Gastroesophageal sphincter (tissue), 4 donors: ENCODE measurements around the gene PCDHGA10. TPM values are rescaled to one million over a fixed set of nuclear protein-coding genes. Genes with fewer than 3 reads are reported as not detected.

ENCODE experiments used
- ATAC-seq: fragments of 150-250 bp; one replicate; pipeline ENCODE4 v1.9.1; 2016; ENCODE audit warnings: mild to moderate bottlenecking, moderate library complexity
- H3K27ac ChIP-seq, 4 donors: fragments of 200-600 bp; sonication (generic) in 3 of 4; 1 replicate in 3 of 4; 2 replicates in 1 of 4; pipeline ENCODE4 v1.5.1; 2016 to 2019
- H3K27me3 ChIP-seq: fragments of 200-600 bp; sonication (generic); one replicate; pipeline ENCODE4 v1.5.1; 2019
- H3K36me3 ChIP-seq, 2 donors: fragments of 200-600 bp; sonication (generic); one replicate each; pipeline ENCODE4 v1.5.1; 2019; ENCODE audit warnings: control low read depth in 1 of 2
- H3K4me1 ChIP-seq, 3 donors: fragments of 200-600 bp; sonication (generic); 1 replicate in 2 of 3; 2 replicates in 1 of 3; pipeline ENCODE4 v1.5.1; 2016 to 2019; ENCODE audit warnings: control low read depth in 2 of 3
- H3K4me3 ChIP-seq, 2 donors: fragments of 200-600 bp; sonication (generic); one replicate each; pipeline ENCODE4 v1.5.1; 2019; ENCODE audit warnings: mild to moderate bottlenecking in 1 of 2, moderate library complexity in 1 of 2
- H3K9me3 ChIP-seq, 3 donors: fragments of 200-600 bp; sonication (generic); one replicate each; pipeline ENCODE4 v1.5.1; 2017 to 2019; ENCODE audit warnings: control low read depth in 2 of 3
- CTCF ChIP-seq, 4 experiments: fragments of 200-600 bp in 2 of 4; fragments of 450-650 bp in 2 of 4; sonication (generic) in 1 of 4; IDR thresholded peaks; one replicate each; pipeline ENCODE4 v1.5.1; 2017 to 2019; ENCODE audit warnings: antibody characterized with exemption in 4 of 4, mild to moderate bottlenecking in 2 of 4, moderate library complexity in 2 of 4
- EP300 ChIP-seq: sonication (generic); formaldehyde crosslinking; IDR thresholded peaks from one replicate; pipeline ENCODE4 v1.6.1; 2017; ENCODE audit warnings: antibody characterized with exemption, mild to moderate bottlenecking
- POLR2A ChIP-seq, 2 donors: fragments of 450-650 bp; IDR thresholded peaks; one replicate each; pipeline ENCODE4 v1.6.1; 2017; ENCODE audit warnings: antibody characterized with exemption in 2 of 2, mild to moderate bottlenecking in 2 of 2, moderate library complexity in 1 of 2
- POLR2AphosphoS5 ChIP-seq: sonication (generic); formaldehyde crosslinking; IDR thresholded peaks from one replicate; pipeline ENCODE4 v1.6.1; 2017; ENCODE audit warnings: antibody characterized with exemption
- WGBS, 2 donors: methylation state at CpG; one replicate each; pipeline ENCODE4 v1.1.5; 2018; ENCODE audit warnings: low coverage in 1 of 2; 5-methylcytosine and 5-hydroxymethylcytosine counted together
- total RNA-seq, 4 donors: library from RNA; depleted of rRNA; stranded (reverse); fragments of >200 nt; gene quantifications; one replicate each; pipeline ENCODE4 v1.1.0, GENCODE V29; 2016

The PCDHGA10 gene
- total RNA-seq, 4 donors from 2014 or later, result 2.9 to 8.2 (median 4.7) TPM

- Histone ChIP-seq H3K36me3 (peaks cover 0 to 19% of the 10 kb centered on the region in 2 donors), H3K9me3 (peaks cover 0 to 92% (median 2%) of the 10 kb centered on the region in 3 donors), H3K4me1 (no peaks in the 10 kb centered on the region), H3K27me3 (no peaks in the 10 kb centered on the region), H3K27ac (no peak overlapping the region), H3K4me3 (no peak overlapping the region)
- ATAC-seq, result no peak
- WGBS, 2 donors, result 63 to 75% methylated on average over 7 of the region's 10 CpGs
- TF ChIP-seq POLR2AphosphoS5 (no peak), EP300 (no peak), POLR2A (IDR thresholded peaks at IDR 0.05) (no peak), CTCF (IDR thresholded peaks at IDR 0.05) (no peak)
Measured at GRCh38 chr5:141439411-141440141, 26.8 kb downstream of the PCDHGA10 start.

- H3K9me3 ChIP-seq, result peaks cover 0 to 92% (median 2%) of the 10 kb centered on the region in 3 donors
- H3K4me1 ChIP-seq, result no peaks in the 10 kb centered on the region
- TF ChIP-seq POLR2AphosphoS5 (no peak), CTCF (IDR thresholded peaks at IDR 0.05) (no peak)
- 94 to 95% methylated on average over 8 to 9 of the region's 9 CpGs for WGBS, 2 donors
- H3K27ac ChIP-seq, result no peak overlapping the region
- no peak for ATAC-seq
- peaks cover 0 to 19% of the 10 kb centered on the region in 2 donors for H3K36me3 ChIP-seq
- H3K4me3 ChIP-seq, result no peak overlapping the region
- H3K27me3 ChIP-seq, result no peaks in the 10 kb centered on the region
Measured at GRCh38 chr5:141440341-141440740, 27.6 kb downstream of the PCDHGA10 start.

GRCh38 chr5:141441571-141442170 is 28.9 kb downstream of the PCDHGA10 start:
- ATAC-seq, result no peak
- TF ChIP-seq CTCF (IDR thresholded peaks at IDR 0.05), result no peak
- no peak for TF ChIP-seq EP300
- no peak for TF ChIP-seq POLR2AphosphoS5
- TF ChIP-seq POLR2A (IDR thresholded peaks at IDR 0.05), result no peak
- Histone ChIP-seq H3K4me3 (no peak overlapping the region), H3K9me3 (peaks cover 0 to 90% (median 0%) of the 10 kb centered on the region in 3 donors), H3K4me1 (no peaks in the 10 kb centered on the region), H3K27me3 (no peaks in the 10 kb centered on the region), H3K36me3 (peaks cover 0 to 19% of the 10 kb centered on the region in 2 donors), H3K27ac (no peak overlapping the region)
- 43 to 47% methylated on average over 9 to 19 of the region's 50 CpGs for WGBS, 2 donors

GRCh38 chr5:141465351-141465750 is 52.6 kb downstream of the PCDHGA10 start:
- Histone ChIP-seq H3K27me3 (no peaks in the 10 kb centered on the region), H3K36me3 (peaks cover 0 to 7% of the 10 kb centered on the region in 2 donors), H3K4me1 (no peaks in the 10 kb centered on the region), H3K9me3 (no peaks in the 10 kb centered on the region), H3K27ac (no peak overlapping the region), H3K4me3 (no peak overlapping the region)
- 91 to 100% methylated on average over 3 of the region's 3 CpGs for WGBS, 2 donors
- ATAC-seq, result no peak
- TF ChIP-seq EP300 (no peak), POLR2A (IDR thresholded peaks at IDR 0.05) (no peak), CTCF (IDR thresholded peaks at IDR 0.05) (no peak), POLR2AphosphoS5 (no peak)

Other genes with a start within 250 kb of the PCDHGA10 start
- gene PCDHB7, start 240.3 kb upstream of the PCDHGA10 start, total RNA-seq, result 1 to 10 TPM; 1.7 to 3.0 (median 2.4) TPM
- 1 to 10 TPM in 3 of 4 donors, under 1 TPM in 1; 0.27 to 1.5 (median 1.2) TPM for gene PCDHB8, start 235.2 kb upstream of the PCDHGA10 start, total RNA-seq
- 1 to 10 TPM; 4.4 to 5.2 (median 4.8) TPM for gene PCDHB16, start 230.6 kb upstream of the PCDHGA10 start, total RNA-seq
- 10 to 100 TPM in 1 of 4 donors, 1 to 10 TPM in 3; 1.9 to 10.9 (median 3.0) TPM for gene PCDHB9, start 225.8 kb upstream of the PCDHGA10 start, total RNA-seq
- 1 to 10 TPM; 3.0 to 6.4 (median 4.1) TPM for gene PCDHB10, start 220.6 kb upstream of the PCDHGA10 start, total RNA-seq
- gene PCDHB11, start 213.4 kb upstream of the PCDHGA10 start, total RNA-seq, result 1 to 10 TPM in 3 of 4 donors, under 1 TPM in 1; 0.99 to 5.4 (median 3.0) TPM
- gene PCDHB12, start 204.3 kb upstream of the PCDHGA10 start, total RNA-seq, result 1 to 10 TPM in 3 of 4 donors, under 1 TPM in 1; 0.67 to 5.1 (median 3.4) TPM
- 10 to 100 TPM in 1 of 4 donors, 1 to 10 TPM in 3; 2.7 to 11.7 (median 6.1) TPM for gene PCDHB13, start 199.1 kb upstream of the PCDHGA10 start, total RNA-seq
- 10 to 100 TPM in 1 of 4 donors, 1 to 10 TPM in 3; 5.4 to 12.8 (median 7.8) TPM for gene PCDHB14, start 189.6 kb upstream of the PCDHGA10 start, total RNA-seq
- gene PCDHB15, start 167.6 kb upstream of the PCDHGA10 start, total RNA-seq, result 1 to 10 TPM; 3.2 to 6.6 (median 4.1) TPM
- gene SLC25A2, start 108.9 kb upstream of the PCDHGA10 start, total RNA-seq, result 1 to 10 TPM in 2 of 4 donors, not detected in 2; 1.2 to 3.1 TPM
- gene TAF7, start 92.2 kb upstream of the PCDHGA10 start, total RNA-seq, result 10 to 100 TPM; 58.7 to 75.9 (median 61.4) TPM
- 1 to 10 TPM in 2 of 4 donors, under 1 TPM in 2; 0.67 to 1.3 (median 1.1) TPM for gene PCDHGA1, start 82.5 kb upstream of the PCDHGA10 start, total RNA-seq
- gene PCDHGA2, start 74.2 kb upstream of the PCDHGA10 start, total RNA-seq, result 1 to 10 TPM; 3.2 to 5.6 (median 4.4) TPM
- 1 to 10 TPM; 1.3 to 5.7 (median 2.8) TPM for gene PCDHGA3, start 69.2 kb upstream of the PCDHGA10 start, total RNA-seq
- gene PCDHGB1, start 62.9 kb upstream of the PCDHGA10 start, total RNA-seq, result 1 to 10 TPM; 2.0 to 9.5 (median 4.2) TPM
- gene PCDHGA4, start 58.0 kb upstream of the PCDHGA10 start, total RNA-seq, result 10 to 100 TPM in 1 of 4 donors, 1 to 10 TPM in 3; 2.4 to 12.0 (median 6.3) TPM
- 10 to 100 TPM in 1 of 4 donors, 1 to 10 TPM in 3; 2.7 to 15.6 (median 4.1) TPM for gene PCDHGB2, start 53.0 kb upstream of the PCDHGA10 start, total RNA-seq
- gene PCDHGA5, start 48.8 kb upstream of the PCDHGA10 start, total RNA-seq, result 10 to 100 TPM in 1 of 4 donors, 1 to 10 TPM in 3; 2.6 to 12.5 (median 4.8) TPM
- 1 to 10 TPM; 1.5 to 10.0 (median 4.7) TPM for gene PCDHGB3, start 42.7 kb upstream of the PCDHGA10 start, total RNA-seq
- gene PCDHGA6, start 39.1 kb upstream of the PCDHGA10 start, total RNA-seq, result 10 to 100 TPM in 1 of 4 donors, 1 to 10 TPM in 3; 2.0 to 11.1 (median 5.7) TPM
- gene PCDHGA7, start 30.2 kb upstream of the PCDHGA10 start, total RNA-seq, result 10 to 100 TPM in 1 of 4 donors, 1 to 10 TPM in 3; 2.7 to 14.3 (median 7.6) TPM
- 10 to 100 TPM in 1 of 4 donors, 1 to 10 TPM in 3; 3.1 to 14.8 (median 6.0) TPM for gene PCDHGB4, start 25.3 kb upstream of the PCDHGA10 start, total RNA-seq
- 1 to 10 TPM; 3.0 to 6.8 (median 3.6) TPM for gene PCDHGA8, start 20.4 kb upstream of the PCDHGA10 start, total RNA-seq
- gene PCDHGB5, start 15.0 kb upstream of the PCDHGA10 start, total RNA-seq, result 10 to 100 TPM in 2 of 4 donors, 1 to 10 TPM in 2; 4.0 to 12.9 (median 9.8) TPM
- gene PCDHGA9, start 10.2 kb upstream of the PCDHGA10 start, total RNA-seq, result 1 to 10 TPM; 3.3 to 8.6 (median 5.9) TPM
- gene PCDHGB6, start 5.0 kb upstream of the PCDHGA10 start, total RNA-seq, result 10 to 100 TPM in 1 of 4 donors, 1 to 10 TPM in 3; 5.7 to 11.7 (median 6.5) TPM
- 10 to 100 TPM; 12.3 to 19.3 (median 15.3) TPM for gene PCDHGB7, start 4.7 kb downstream of the PCDHGA10 start, total RNA-seq
- gene PCDHGA11, start 8.1 kb downstream of the PCDHGA10 start, total RNA-seq, result 10 to 100 TPM in 1 of 4 donors, 1 to 10 TPM in 3; 1.9 to 12.3 (median 3.9) TPM
- 10 to 100 TPM in 1 of 4 donors, 1 to 10 TPM in 3; 5.3 to 15.4 (median 9.8) TPM for gene PCDHGA12, start 17.5 kb downstream of the PCDHGA10 start, total RNA-seq
- gene PCDHGC3, start 63.0 kb downstream of the PCDHGA10 start, total RNA-seq, result 10 to 100 TPM; 52.6 to 95.6 (median 63.2) TPM
- gene PCDHGC4, start 72.0 kb downstream of the PCDHGA10 start, total RNA-seq, result 10 to 100 TPM in 1 of 4 donors, 1 to 10 TPM in 2, under 1 TPM in 1; 0.10 to 12.9 (median 2.4) TPM
- gene PCDHGC5, start 76.1 kb downstream of the PCDHGA10 start, total RNA-seq, result 1 to 10 TPM in 3 of 4 donors, under 1 TPM in 1; 0.07 to 5.1 (median 1.8) TPM
- gene DIAPH1, start 206.0 kb downstream of the PCDHGA10 start, total RNA-seq, result 10 to 100 TPM; 35.2 to 62.3 (median 53.4) TPM
- gene HDAC3, start 223.9 kb downstream of the PCDHGA10 start, total RNA-seq, result 10 to 100 TPM; 35.4 to 77.8 (median 37.7) TPM
- 1 to 10 TPM; 2.3 to 5.4 (median 2.8) TPM for gene RELL2, start 224.0 kb downstream of the PCDHGA10 start, total RNA-seq
- 10 to 100 TPM in 3 of 4 donors, 1 to 10 TPM in 1; 8.2 to 14.8 (median 13.3) TPM for gene FCHSD1, start 238.4 kb downstream of the PCDHGA10 start, total RNA-seq